CD4-positive, alpha-beta T cell treated with Interferon gamma for 1 hour (primary cell): ENCODE results near the gene PPP2R3B.
"Not testable (repeated sequence)": the region's sequence is repeated elsewhere in the genome, so short reads cannot be mapped to it uniquely, and the experiment has no call there.

Source experiments
- DNase-seq: peaks from one replicate; pipeline ENCODE4 v3.0.0-alpha.2; 2020

Gene PPP2R3B

DNA sequence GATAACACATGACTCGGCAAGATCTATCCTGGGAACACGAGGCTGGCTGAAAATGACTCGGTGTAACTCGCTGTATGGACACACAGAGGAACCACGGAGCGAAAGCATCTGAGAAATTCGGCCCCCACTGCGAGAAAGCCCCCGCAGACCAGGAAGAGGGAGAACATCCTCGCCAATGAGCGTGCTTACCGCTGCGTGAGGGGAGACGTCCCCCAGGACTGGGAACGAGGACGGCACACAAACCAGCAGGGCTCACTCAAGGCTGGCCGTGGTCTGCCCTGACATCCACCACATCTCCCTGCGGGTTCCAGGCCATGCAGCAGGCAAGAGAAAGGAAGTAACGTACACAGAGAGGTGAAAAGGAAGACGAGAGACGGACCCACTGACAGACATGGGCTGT is 50.5 kb downstream of the PPP2R3B start:
- DNase-seq = no peak

DNA sequence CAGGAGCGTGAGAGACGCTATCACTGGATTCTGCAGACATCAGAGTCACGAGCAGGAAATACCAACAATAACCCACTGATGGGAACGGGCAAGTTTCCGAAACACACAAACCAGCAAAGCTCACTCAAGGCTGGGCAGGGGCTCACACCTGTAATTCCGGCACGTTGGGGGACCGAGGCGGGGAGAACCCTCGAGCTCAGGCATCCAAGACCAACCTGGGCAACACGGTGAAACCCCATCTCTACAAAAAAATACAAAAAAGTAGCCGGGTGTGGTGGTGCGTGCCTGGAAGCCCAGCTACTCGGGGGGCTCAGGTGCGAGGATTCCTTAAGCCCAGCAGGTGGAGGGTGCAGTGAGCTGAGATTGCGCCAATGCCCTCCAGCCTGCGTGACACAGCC is 51.0 kb downstream of the PPP2R3B start:
- no peak for DNase-seq

GRCh38 chrX:334971-335757 is 51.5 kb downstream of the PPP2R3B start:
- no peak for DNase-seq

- no peak for DNase-seq
Observed at GRCh38 chrX:334331-334891, 52.3 kb downstream of the PPP2R3B start.

DNA sequence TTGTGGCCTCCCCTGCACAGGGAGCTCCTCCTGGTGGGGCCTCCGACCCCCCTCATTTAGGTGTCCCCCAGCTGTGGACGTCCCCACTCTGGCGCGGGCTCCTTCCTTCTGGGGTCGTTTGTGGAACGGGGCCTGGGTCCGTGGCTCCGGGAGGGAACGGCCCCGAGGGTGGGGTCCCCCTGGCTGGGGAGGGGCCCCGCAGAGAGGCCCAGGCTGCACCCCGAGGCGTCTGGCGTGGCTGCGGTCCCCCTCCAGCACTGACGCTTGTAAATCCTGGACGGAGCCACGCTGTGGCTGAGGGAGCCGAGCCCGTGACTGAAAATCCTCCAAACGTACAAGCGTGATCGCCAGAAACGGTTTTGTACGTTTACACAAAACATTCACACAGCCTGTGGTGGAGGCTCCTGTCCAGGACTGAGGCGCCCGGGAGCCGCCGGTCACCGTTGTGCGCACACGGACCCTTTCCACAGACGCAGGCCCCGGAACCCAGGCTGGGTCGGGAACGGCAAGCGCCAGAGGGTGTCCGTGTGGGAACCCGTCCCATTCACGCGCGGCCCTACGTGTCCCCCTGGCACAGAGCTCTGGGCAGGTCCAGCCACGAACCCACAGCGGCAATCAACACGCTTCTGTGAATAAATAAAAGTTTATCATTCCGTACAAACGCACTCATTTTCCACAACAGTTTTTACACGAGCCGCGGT is 52.9 kb downstream of the PPP2R3B start:
- DNase-seq = no peak

DNA sequence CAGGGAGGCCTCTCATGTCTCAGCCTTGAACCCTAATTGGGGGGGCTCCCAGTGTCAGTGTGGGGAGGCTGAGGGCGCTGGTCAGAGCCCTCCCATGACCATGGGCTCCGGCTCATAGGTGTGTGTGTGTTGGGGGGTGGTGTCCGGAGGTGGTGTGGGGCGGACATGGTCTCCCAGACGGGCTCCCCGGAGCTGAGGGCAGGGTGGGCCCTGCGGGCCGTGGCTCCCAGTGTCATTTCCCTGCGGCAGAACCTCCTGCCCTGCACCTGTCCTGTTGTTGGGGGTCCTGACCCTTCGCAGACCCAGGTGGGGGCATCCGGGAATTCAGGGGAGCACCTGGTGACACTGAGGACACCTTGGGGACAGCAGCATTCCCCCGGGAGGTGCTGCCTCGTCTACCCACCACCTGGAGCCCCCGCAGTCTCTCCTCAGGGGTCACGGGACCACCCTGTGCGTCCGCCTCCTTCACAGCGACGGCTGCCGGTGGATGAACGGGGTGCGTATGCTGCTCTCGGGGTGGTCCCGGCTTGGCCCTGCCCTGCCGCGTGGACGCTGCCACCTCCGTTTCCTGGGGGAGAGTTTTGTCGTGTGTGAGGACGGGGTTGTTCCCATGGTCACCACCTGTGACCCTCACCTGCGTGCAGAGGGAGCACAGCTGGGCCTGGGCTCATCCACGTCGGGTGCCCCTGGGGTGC is 53.6 kb downstream of the PPP2R3B start:
- DNase-seq = no peak

DNA sequence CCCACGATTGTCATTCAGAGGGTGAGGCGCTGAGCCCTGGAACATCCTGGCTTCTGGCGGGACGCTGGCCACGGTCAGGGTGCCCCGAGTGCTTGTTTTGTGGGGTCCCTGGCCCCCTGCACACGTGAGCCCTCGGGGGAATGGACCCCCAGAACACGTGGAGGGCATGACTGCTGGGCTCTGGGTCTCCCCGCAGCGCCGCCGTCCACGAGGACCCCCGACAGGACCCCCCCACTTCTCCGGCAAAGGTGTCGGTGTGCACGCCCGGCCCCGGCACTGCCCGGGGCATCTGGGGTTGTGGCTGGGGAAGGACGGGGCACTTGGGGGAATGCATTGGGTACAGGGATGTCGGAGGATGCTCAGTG is 54.2 kb downstream of the PPP2R3B start:
- DNase-seq = no peak

- DNase-seq = no peak
Observed at GRCh38 chrX:331825-332495, 54.7 kb downstream of the PPP2R3B start.

- no peak for DNase-seq
Observed at GRCh38 chrX:331151-331824, 55.4 kb downstream of the PPP2R3B start.

DNA sequence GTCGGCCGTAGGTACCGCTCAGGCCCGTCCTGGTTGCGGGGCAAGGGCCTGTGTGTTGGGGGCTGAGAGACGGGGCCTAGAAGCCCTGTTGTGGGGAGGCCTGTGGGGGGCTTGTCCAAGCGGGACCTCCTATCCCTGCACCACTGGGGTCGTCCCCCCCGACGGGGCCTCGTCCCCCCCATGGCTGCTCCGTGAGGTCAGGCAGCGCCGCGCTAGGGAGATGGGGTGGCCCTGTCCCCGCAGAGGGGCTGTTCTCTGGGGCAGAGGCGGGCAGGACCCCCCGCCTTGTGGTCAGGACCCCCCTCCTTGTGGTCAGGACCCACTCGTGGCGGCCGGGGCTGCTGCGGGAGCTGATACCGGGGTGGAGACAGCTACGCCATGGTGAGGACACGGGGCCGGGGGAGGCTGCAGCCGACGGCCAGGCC is 56.0 kb downstream of the PPP2R3B start:
- no peak for DNase-seq

DNA sequence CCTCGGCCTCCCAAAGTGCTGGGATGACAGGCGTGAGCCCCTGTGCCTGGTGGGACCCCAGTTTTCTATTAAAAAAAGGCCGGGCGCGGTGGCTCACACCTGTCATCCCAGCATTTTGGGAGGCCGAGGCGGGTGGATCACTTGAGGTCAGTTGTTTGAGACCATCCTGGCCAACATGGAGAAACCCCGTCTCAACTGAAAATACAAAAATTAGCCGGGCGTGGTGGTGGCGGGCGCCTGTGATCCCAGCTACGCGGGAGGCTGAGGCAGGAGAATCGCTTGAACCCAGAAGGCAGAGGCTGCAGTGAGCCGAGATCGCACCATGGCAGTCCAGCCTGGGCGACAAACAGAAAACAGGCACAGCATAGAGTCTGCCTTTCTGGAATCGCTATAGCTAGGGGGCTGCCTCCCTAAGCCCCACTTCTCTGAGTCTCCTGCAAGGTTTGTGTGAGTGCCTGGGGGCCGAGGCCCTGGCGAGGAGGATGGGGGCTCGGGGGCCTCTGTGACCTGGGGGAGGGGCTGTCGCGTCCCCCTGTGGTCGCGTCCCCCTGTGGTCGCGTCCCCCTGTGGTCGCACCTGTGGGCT is 56.5 kb downstream of the PPP2R3B start:
- not testable (repeated sequence) for DNase-seq

GRCh38 chrX:329291-329910 is 57.3 kb downstream of the PPP2R3B start:
- DNase-seq = no peak

DNA sequence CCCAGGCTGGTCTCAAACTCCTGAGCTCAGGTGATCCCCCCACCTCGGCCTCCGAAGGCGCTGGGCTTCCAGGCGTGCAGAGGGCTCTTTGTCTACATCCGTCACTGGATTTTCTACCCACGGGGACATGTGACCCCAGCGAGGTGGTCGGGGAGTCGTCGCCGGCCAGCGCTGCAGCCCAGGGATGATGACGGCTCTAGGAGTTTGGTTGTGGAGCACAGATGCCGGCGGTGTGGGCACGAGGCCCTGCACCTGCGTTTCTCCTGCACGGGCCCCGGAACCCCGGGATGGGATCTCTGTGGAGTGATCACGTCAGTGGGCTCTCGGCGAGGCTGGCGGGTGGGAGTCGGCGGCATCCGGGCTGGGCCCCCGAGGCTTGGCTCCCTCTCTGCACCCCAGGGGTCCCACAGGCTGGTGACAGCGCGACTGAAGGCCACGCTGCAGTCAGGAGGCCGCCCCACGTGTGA is 59.0 kb downstream of the PPP2R3B start:
- DNase-seq = no peak

GRCh38 chrX:324664-325063 is 62.0 kb downstream of the PPP2R3B start:
- not testable (repeated sequence) for DNase-seq

GRCh38 chrX:323721-324628 is 62.7 kb downstream of the PPP2R3B start:
- no peak for DNase-seq

DNA sequence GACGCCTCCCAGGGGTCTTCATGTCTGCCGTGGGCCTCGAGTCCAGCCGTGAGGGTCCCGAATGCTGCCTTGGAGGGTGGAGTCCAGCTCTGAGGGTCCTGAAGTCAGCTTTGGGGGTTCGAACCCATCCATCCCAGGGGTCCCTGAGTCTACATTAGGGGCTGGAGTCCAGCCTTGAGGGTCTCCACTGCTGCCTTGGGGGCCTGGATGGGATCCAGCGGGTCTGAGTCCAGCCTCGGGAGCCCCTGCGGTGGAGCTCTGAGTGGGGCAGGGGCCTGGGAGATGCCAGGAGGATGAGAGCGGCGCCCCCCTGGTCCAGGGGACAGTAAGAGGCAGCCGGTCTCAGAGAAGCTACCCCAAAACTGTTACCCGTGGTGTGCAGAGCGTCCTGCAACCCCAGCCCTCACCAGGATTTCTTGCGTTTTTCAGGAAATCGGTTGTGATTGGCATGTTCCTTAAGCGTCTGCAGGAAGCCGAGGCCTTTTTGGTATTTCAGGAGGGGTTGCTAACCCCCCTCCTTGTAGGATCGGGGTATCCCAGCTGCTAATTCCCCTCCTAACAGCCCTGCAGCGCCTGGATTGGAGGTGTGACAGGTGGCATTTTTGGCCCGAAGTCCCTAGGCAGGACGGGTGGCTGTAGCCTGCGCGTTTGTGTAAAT is 66.5 kb downstream of the PPP2R3B start:
- DNase-seq = no peak

DNA sequence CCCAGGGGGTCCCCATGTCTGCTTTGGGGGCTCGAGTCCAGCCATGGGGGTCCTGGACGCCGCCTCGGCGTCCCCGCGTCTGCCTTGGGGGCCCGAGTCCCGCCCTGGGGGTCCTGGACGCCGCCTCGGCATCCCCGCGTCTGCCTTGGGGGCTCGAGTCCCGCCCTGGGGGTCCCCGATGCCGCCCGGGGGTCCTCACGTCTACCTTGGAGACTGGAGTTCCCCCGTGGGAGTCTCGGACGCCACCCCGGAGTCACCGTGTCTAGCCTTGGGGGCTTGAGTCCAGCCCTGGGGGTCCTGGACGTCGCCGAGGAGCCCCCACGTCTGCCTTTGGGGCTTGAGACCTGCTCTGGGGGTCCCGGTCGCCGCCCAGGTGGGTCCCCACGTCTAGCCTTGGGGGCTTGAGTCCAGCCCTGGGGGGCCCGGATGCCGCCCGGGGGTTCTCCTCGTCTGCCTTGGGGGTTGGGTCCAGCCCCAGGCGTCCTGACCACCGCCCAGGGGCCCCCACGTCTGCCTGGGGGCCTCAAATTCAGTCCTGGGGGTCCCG is 67.1 kb downstream of the PPP2R3B start:
- no peak for DNase-seq

- peak; percentile 100 for DNase-seq
Observed at GRCh38 chrX:318739-319578, 67.7 kb downstream of the PPP2R3B start, which contains the start of gene GTPBP6. GTPBP6 (minus strand) TSS chrX:318796; CDS start chrX:318787, 9 bp downstream.
